ENCODE measurements around the gene ELF5.

ELF5 gene

DNA sequence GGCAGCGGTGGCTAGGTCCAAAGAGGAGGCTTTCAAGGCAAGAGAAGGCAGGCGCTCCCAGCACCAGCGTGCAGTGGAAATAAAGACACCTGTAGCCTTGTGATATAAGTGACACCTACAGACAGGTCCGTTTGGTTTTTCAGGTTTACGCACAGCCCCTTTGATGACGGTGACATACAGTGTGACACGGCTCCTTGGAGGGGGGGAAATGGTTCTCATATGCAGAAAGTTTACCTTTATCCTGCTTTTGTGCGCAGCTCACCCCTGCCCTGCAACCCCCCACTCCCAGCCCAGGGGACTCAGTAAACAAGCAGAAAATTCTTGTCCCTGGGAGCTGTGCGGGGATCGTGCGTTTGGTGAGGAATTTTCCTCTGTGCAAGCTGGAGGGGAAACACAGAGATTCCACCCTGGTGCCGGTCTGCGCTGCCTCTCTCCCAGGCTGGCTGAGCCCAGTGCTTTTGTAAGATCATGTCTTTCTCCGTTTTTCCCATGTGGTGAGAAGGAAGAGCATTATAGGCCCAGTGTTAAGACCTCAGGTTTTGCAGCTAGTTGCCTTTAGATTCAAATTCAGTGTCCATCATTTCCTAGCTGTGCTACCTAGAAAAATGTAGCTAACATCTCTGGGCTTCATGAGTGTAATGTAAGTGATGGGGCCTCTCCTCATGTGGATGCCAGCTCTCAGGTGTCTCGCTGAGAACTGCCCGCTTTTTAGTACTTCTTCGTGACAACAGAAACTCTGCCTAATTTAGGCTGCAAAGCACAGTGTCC lies at the start of gene ELF5:
ELF5 (minus strand) TSS at position 113 of the 768 bp plus-strand sequence. CDS start 8,045 bp downstream, outside the sequence.
- H3K4me1 Mint-ChIP-seq = no peaks in the 10 kb centered on the region
- ATAC-seq = no peak

DNA sequence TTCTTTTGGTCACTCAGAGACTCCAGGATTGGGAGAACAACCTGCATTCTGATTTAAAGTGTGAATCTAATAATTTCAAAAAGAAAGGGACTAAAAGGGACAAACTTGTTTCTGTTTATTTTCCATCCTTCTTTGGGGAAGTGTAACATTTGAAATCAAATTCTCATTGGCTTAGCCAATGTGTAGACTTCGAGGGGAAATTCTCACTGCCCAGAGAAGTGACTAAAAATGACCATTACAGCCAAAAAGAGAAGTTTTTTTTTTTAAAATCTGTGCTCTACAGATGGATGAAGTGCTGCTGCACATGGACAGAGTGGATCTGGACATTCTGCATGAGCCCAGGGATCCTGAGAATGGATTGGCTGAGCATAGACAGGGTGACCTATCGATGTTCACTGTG lies 49.4 kb upstream of the ELF5 start:
- ATAC-seq (no peak), DNase-seq (no peak)
- H3K27ac Mint-ChIP-seq = no peak overlapping the region
- H3K27me3 Mint-ChIP-seq = peaks cover 91% of the 10 kb centered on the region
- H3K4me3 Mint-ChIP-seq = no peak overlapping the region
- H3K9me3 Mint-ChIP-seq = no peaks in the 10 kb centered on the region
- H3K4me1 Mint-ChIP-seq = no peaks in the 10 kb centered on the region

More for the DNA sequence above, at the start of gene ELF5:
- Mint-ChIP-seq H3K4me3 (no peak within 1 kb of the TSS), H3K27ac (peak within 1 kb of the TSS in 1 of 2 donors; percentile 74), H3K27me3 (no peaks in the 10 kb centered on the region), H3K9me3 (no peaks in the 10 kb centered on the region)
- no peak for DNase-seq

DNA sequence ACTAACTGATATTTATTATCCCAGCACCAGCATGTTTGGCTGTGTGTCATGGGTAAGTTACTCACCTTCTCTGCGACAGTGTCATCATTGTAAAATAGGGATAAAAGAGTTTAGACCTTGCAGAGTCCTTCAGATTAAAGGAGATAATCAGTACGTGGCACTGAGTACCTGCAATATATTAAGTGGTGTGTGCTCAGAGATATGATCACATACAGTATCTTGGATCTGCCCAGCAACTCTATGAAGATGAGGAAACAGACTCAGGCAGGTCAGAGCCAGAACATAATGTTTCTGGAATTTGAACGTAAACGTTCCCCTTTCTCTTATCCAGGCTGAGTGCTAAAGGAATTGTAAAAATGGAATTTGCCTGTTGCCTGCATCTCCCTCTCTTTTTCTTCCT lies 46.9 kb upstream of the ELF5 start:
- no peak overlapping the region for H3K4me3 Mint-ChIP-seq
- H3K4me1 Mint-ChIP-seq = no peaks in the 10 kb centered on the region
- no peaks in the 10 kb centered on the region for H3K9me3 Mint-ChIP-seq
- peaks cover 81% of the 10 kb centered on the region for H3K27me3 Mint-ChIP-seq
- DNase-seq = no peak
- no peak for ATAC-seq
- no peak overlapping the region for H3K27ac Mint-ChIP-seq

DNA sequence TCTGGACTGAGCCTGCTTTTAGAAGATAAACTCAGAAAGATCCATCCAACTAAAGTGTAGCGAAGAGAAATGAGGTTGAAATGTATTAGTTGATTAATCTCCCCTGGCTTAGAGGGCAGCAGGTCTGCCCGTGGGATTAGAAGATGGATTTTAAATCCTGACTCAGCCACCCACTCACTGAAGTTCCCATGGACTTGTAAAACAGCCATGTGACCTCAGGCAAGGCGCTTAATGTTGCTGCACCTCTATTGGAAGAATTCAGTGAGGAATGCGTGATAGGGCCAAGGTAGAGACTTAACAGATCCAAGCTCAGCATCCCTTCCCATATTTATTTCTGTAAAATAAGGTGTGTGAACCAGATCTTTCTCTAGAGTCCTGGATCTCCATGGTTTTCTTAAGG lies 45.1 kb upstream of the ELF5 start:
- no peak overlapping the region for H3K4me3 Mint-ChIP-seq
- H3K27me3 Mint-ChIP-seq = peaks cover 63% of the 10 kb centered on the region
- no peak for DNase-seq
- H3K27ac Mint-ChIP-seq = no peak overlapping the region
- no peaks in the 10 kb centered on the region for H3K4me1 Mint-ChIP-seq
- no peak for ATAC-seq
- no peaks in the 10 kb centered on the region for H3K9me3 Mint-ChIP-seq

DNA sequence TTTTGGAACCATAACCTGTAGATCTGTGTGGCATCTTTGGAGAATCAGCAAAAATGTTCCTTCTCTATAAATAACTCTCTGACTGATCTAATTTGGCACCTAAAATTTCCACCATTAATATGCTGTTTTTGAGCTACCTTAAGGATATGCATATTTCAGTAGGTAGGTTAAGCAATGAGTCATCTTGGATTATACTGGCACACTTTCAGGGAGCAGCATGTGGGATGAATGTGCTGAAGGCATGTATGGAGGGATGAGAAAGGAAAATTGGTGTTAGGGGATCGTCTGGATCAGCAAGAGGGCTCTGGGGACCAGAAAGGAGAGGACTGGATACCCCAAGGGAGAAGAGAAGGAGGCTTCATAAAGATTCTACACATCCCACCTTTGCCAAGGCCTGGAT lies 44.6 kb upstream of the ELF5 start:
- no peak for ATAC-seq
- Mint-ChIP-seq H3K27ac (no peak overlapping the region), H3K27me3 (peaks cover 59% of the 10 kb centered on the region), H3K4me3 (no peak overlapping the region), H3K9me3 (no peaks in the 10 kb centered on the region), H3K4me1 (no peaks in the 10 kb centered on the region)
- DNase-seq = no peak

DNA sequence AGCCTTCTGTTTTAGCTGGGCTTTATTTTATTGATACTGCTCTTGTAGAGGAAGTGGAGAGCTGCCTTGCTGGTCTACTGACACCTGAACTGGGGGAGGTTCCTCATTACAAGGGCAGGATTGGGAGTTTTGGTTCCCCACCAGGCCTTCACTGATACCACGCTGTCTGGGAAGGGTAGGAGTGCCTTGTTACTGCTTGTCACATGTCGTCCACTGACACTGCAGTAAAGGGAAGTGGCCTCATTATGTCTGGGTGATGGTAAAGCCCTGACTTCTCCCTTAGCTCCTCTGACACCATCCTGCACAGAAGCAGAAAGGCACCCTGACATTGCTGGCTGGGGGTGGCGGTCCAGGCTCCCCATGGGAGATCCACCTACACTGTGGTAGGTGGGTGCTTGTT lies 38.7 kb upstream of the ELF5 start:
- H3K4me1 Mint-ChIP-seq = no peaks in the 10 kb centered on the region
- peaks cover 10% of the 10 kb centered on the region for H3K27me3 Mint-ChIP-seq
- H3K27ac Mint-ChIP-seq = no peak overlapping the region
- DNase-seq (no peak), ATAC-seq (no peak)
- no peak overlapping the region for H3K4me3 Mint-ChIP-seq
- no peaks in the 10 kb centered on the region for H3K9me3 Mint-ChIP-seq

DNA sequence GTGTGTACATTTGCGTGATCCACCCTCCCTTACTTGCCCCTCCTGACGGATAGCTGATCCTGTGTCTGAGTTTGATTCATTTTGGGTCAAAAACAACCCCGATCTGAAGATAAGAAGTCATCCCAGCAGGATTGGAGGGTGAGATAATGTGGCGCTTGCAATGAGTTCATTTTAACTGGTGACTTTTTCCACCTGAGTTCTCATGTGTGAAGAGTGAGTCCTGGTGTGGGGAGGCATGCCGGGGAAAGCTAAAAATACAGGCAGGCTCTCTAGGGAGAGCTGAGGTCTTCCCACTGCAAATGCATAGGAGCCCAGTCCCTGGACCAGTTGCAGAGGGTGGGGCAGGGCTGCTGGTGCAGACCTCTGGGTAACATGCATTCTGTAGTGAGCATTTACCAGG lies 35.7 kb upstream of the ELF5 start:
- ATAC-seq = no peak
- Mint-ChIP-seq H3K4me1 (no peaks in the 10 kb centered on the region), H3K27me3 (peaks cover 16% of the 10 kb centered on the region), H3K4me3 (no peak overlapping the region), H3K27ac (peak overlapping the region in 1 of 2 donors; percentile 15), H3K9me3 (no peaks in the 10 kb centered on the region)
- no peak for DNase-seq

DNA sequence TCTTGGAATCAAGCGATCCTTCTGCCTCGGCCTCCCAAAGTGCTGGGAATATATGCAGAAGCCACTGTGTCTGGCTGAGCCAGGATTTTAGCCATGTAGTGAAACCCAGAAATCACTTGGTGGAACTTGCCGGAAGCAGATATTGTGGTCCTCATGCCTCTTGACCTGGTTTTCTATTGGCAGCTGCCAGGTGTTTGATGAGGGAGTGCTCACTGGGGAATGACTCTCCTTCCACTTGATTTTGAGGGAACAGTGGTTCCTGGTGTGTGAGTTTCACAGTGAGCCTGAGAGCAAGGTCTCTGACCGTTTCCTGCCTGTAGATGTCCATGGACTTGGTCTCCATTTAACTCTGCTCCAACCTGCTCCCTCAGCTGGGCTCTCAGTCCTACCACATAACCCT lies 34.7 kb upstream of the ELF5 start:
- ATAC-seq (no peak), DNase-seq (no peak)
- no peak overlapping the region for H3K4me3 Mint-ChIP-seq
- H3K27me3 Mint-ChIP-seq = peaks cover 16% of the 10 kb centered on the region
- no peaks in the 10 kb centered on the region for H3K4me1 Mint-ChIP-seq
- no peak overlapping the region for H3K27ac Mint-ChIP-seq
- H3K9me3 Mint-ChIP-seq = no peaks in the 10 kb centered on the region

DNA sequence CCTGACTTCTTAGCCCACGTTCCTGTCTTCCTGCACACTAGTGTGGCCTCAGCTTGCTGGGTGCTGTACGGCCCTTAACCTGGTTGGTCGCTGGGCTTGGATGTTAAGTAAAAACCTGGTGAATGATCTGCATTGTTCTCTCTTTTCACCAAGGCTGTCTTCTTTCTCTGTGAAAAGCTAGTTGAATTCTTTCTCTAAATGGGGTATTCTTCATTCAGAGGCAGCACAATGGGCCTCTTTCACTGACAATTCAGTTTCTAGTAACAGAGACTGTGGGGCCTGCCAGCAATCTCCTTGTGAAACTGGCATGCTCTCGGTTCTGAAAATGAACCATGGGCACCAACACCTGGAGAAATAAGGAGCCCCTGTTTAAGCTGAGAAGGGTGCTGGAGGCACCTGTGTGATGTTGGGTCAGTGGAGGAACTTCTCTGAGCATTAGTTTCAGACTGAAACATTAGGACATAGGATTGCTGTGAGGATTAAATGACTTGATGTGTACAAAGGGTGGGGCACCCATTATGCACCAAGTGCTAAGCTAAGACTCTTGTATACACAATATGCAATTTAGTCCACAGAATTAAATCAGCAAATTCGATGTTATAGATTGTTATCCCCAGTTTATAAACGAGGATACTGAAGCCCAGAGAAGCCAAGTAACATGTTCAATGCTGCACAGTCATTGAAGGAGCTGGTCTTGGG lies 33.1 kb upstream of the ELF5 start:
- H3K27me3 Mint-ChIP-seq = peaks cover 23% of the 10 kb centered on the region
- ATAC-seq = no peak
- H3K4me1 Mint-ChIP-seq = no peaks in the 10 kb centered on the region

DNA sequence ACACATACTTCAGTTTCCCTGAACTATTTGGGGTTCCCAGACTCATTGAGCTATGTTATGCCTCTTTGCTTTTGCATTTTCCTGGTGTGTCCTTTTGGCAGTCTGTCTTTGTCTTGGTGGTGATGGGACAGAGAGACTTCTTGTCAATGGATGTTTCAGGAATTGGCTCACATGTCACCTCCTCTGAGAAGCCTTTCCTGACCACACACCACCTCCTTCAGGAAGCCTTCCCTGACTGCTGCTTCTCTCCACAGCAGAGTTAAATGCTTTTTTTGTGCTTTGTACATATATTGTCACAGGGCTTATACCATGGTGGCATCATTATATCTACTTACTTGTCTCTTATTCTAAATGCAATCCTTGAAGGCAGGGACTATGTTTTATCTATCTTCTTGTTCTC lies 28.5 kb upstream of the ELF5 start:
- H3K27ac Mint-ChIP-seq = no peak overlapping the region
- no peaks in the 10 kb centered on the region for H3K9me3 Mint-ChIP-seq
- peaks cover 57% of the 10 kb centered on the region for H3K27me3 Mint-ChIP-seq

More for the DNA sequence above, 33.1 kb upstream of the ELF5 start:
- no peak for DNase-seq
- no peak overlapping the region for H3K4me3 Mint-ChIP-seq
- no peak overlapping the region for H3K27ac Mint-ChIP-seq
- no peaks in the 10 kb centered on the region for H3K9me3 Mint-ChIP-seq

DNA sequence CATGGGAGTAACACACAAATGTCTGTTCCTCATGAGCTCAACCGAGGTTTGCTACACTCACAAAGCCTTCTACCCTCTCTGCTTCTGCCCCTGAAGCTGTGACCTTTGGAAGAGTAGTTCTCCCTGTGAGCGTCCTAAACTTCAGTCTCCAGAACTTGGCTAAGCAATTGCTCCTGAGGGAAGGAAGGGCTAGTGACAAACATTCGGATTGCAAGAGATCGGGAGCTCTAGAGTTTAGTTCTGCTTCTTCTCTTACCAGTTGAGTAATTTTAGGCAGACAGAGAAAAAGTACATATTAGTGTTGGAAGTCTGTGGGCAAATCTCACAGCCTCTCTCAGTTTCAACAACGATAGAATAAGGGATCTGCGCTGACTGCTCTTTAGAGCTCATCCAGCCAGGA lies 27.3 kb upstream of the ELF5 start:
- Mint-ChIP-seq H3K27me3 (peaks cover 57% of the 10 kb centered on the region), H3K9me3 (no peaks in the 10 kb centered on the region), H3K27ac (no peak overlapping the region)

More for the DNA sequence above, 28.5 kb upstream of the ELF5 start:
- DNase-seq (no peak), ATAC-seq (no peak)
- Mint-ChIP-seq H3K4me1 (no peaks in the 10 kb centered on the region), H3K4me3 (no peak overlapping the region)

DNA sequence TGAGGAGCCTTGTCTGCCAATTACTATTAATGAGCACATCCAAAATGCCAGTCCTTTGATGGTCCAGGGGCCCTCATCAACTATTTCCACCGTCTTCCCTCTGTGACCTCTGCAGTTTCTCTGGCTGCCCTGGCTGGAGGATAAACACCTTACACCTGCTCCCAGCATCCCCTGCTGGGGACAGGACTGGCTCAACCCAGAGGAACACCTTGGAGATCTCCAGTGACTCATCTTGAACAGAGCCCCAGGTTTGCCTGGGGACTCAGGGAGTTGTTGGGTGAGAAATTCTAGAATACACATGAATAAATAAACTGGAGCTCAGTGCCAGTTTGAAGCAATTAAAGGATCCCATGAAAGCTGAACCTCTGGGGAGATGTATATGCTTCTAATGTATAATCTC lies 24.0 kb upstream of the ELF5 start:
- H3K9me3 Mint-ChIP-seq = peaks cover 5 to 10% of the 10 kb centered on the region in 2 donors
- ATAC-seq = no peak
- DNase-seq = no peak
- no peak overlapping the region for H3K27ac Mint-ChIP-seq
- no peaks in the 10 kb centered on the region for H3K4me1 Mint-ChIP-seq
- peaks cover 49% of the 10 kb centered on the region for H3K27me3 Mint-ChIP-seq
- no peak overlapping the region for H3K4me3 Mint-ChIP-seq

More for the DNA sequence above, 27.3 kb upstream of the ELF5 start:
- Mint-ChIP-seq H3K4me1 (no peaks in the 10 kb centered on the region), H3K4me3 (no peak overlapping the region)
- DNase-seq (no peak), ATAC-seq (no peak)

DNA sequence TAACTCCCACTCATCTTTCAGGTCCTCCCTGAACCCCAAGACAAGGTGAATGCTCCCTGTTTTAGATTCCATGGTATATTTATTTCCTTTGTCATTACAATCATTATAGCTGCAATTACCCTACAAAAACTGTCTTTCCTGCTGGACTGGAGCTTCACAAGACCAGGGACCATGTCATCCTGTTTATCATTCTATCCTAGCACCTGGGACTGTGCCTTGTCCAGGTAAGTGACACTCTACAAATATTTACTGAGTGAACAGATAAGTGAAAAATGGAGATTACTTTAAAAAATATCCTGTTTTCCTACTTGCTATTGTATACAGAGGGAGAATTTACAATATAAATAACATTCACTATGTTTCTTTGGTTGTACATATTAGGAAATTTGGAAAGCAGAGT lies 22.5 kb upstream of the ELF5 start:
- H3K4me1 Mint-ChIP-seq = no peaks in the 10 kb centered on the region
- peaks cover 33% of the 10 kb centered on the region for H3K27me3 Mint-ChIP-seq
- H3K9me3 Mint-ChIP-seq = peaks cover 5 to 10% of the 10 kb centered on the region in 2 donors
- ATAC-seq (no peak), DNase-seq (no peak)
- H3K27ac Mint-ChIP-seq = no peak overlapping the region
- H3K4me3 Mint-ChIP-seq = no peak overlapping the region

DNA sequence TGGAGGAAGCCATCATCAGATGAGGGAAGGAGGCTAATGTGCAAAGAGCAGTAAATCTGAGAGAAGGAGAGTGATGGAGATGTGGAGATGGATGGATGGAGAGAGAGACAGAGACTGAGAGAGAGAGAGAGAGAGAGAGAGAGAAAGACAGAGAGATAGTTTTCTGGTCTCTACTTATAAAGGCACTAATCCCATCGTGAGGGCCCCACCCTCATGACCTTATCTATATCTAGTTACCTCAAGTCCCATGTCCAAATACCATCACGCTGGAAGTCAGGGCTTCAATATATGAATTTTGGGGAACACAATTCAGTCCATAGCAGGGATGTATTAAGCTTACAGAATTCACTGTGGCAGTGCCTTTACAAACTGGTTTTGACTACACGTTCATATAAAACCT lies 21.2 kb upstream of the ELF5 start:
- Mint-ChIP-seq H3K27ac (peak overlapping the region in 1 of 2 donors; percentile 67), H3K4me3 (no peak overlapping the region), H3K4me1 (no peaks in the 10 kb centered on the region), H3K9me3 (peaks cover 5 to 10% of the 10 kb centered on the region in 2 donors), H3K27me3 (peaks cover 34% of the 10 kb centered on the region)
- ATAC-seq (no peak), DNase-seq (no peak)

DNA sequence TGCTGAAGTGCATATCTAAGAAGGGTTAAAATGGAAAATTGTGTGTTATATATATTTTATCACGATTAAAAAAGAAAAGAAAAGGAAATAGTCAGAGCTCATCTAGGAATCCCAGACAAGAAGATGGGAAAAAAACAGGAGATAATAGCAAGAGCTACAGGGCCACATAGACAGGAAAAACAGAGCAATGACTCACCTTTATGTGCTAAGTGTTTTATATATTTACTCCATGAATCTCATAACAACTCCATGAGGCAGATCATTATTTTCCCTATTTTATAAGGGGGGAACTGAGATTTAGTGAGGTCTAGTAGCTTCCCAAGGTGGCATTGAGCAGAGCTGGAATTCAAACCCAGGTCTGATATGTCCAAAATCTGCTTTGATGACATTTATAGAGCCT lies 18.1 kb upstream of the ELF5 start:
- Mint-ChIP-seq H3K4me3 (no peak overlapping the region), H3K27ac (no peak overlapping the region), H3K9me3 (peaks cover 5 to 10% of the 10 kb centered on the region in 2 donors), H3K4me1 (no peaks in the 10 kb centered on the region), H3K27me3 (peaks cover 27% of the 10 kb centered on the region)
- DNase-seq (no peak), ATAC-seq (no peak)

DNA sequence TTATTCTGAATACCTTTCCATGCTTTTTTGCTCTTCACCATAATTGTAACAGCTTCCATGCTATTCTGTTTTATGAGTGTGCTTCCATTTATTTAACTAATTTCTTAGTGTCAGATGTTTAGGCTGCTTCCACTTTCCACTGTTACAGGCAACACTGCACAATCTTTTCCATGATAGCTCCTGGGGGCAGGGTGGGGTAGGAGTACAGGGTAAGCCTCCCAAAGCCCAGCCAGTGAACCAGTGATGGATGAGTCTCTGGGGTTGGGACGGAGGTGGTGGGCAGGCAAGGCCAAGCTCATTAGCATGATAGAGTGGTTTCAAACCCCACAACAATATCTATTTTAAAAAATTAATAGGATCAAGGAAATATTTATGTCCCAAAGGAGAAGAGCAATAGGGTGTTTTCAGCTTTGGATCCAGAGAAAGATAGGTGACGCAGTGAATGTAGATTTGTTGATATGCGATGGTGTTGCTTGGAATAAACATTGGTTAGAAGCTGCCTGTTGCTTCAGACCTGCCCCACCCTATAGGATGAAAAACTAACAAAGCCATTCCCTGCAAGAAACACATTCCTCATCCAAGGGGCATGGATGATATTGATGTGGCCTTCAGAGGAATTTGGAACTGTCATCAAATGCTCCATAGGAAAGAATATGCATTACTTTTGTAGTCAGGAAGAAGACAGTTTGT lies 17.1 kb upstream of the ELF5 start:
- Mint-ChIP-seq H3K27me3 (peaks cover 27% of the 10 kb centered on the region), H3K9me3 (peaks cover 5 to 10% of the 10 kb centered on the region in 2 donors), H3K4me1 (no peaks in the 10 kb centered on the region), H3K4me3 (no peak overlapping the region), H3K27ac (no peak overlapping the region)
- DNase-seq (no peak), ATAC-seq (no peak)

Data from stimulated activated naive CD8-positive, alpha-beta T cell treated with anti-CD3 and anti-CD28 coated beads, Interleukin-15, amount 100 ng/mL, for 72 hours (primary cell).